Eye (tissue), 1 donor: Measurements from ENCODE around the gene INPP4B.
A peak's percentile ranks its signal among the peaks of the same experiment; 100 is the strongest.

Experiments used
- DNase-seq: peaks from one replicate; pipeline ENCODE4 v3.0.0-alpha.2; 2015

INPP4B gene

DNA sequence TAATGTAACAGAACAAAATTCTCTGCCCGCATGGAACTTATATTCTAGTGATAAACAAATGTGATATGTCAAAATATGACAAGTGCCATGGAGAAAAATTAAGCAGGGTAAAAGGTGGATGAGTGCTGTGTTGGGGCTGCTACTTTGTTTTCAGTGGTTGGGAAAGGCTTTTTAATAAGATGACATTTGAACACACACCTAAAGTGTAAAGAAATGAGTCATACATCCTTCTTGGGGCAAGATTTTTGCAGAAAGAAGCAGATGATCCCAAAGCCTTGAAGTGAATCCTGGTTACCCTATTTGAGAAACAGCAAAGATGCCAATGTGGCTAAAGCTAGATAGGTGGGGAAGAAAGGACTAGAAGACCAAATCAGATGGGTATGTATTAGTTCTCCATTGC lies 564.1 kb downstream of the INPP4B start:
- DNase-seq, result no peak

DNA sequence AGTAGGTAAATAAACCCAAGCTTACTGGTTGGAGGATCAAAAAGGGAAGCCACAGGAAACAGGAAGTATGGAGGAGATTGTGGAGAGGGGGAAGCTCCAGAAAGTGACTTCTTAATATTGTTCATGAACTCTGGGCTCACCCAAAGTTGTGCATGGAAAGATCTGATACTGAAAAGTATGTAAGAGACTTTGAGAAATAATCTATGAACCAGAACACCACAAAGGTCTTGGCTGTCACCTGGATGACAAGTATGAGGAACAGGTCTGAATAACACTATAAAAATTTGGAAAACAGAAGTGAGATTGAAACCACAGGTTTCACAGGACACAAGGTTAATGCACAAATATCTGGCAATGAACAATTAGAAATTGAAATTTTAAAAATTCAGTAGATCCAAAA lies 567.4 kb downstream of the INPP4B start:
- no peak for DNase-seq

DNA sequence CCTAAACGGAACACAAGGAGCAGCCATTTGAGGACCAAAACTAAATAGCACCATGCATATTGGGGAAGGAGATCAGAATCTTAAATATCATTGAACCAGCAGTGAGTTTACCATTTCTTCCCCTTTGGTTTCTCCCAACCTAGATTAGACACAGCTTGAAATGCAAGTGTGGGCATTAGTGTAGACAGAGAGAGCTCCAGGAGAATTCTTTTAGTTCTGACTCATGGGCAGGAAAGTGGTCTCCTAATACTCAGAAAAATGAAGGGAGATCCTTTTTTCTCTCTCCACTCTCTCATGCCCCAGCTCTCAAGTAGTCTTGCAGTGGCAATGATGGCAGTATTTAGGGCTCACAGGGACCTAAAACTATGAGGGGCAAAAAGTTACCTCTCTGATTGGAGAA lies 567.9 kb downstream of the INPP4B start:
- DNase-seq, result no peak

DNA sequence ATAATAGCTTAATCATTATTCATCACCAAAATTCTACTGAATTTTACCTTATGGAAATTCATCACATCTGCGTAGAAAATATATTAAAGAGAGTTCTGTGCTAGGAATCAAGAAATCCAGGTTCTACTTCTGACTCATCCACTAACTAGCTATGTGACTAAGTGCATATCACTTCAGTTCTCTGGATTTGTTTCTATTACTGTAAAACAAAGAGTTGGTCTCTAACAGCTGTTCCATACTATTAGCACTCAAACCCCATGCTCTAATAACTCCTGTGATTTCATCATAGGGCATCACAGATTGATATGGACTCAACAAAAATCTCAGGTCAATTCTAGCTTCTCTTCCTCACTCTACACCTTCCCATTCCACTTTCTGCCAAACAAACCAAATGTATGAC lies 572.0 kb downstream of the INPP4B start:
- DNase-seq, result no peak

DNA sequence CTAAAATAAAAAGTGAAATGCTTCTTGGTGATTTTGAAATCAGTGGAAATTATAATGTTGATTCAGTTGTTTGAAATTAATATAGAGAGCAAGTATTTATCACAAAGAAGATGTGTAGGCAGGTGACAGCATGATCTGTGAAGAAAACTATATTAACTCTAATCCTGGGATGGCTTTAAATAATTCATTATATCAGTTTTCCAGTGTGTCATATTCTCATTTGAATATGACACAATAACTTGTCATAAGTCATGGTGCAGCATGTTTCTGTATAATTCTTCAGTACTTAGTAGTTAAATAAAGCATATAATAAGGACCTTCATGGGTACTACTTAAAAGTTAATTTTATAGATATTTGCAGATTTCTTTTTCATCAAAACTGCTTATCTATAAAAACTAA lies 573.6 kb downstream of the INPP4B start:
- no peak for DNase-seq

DNA sequence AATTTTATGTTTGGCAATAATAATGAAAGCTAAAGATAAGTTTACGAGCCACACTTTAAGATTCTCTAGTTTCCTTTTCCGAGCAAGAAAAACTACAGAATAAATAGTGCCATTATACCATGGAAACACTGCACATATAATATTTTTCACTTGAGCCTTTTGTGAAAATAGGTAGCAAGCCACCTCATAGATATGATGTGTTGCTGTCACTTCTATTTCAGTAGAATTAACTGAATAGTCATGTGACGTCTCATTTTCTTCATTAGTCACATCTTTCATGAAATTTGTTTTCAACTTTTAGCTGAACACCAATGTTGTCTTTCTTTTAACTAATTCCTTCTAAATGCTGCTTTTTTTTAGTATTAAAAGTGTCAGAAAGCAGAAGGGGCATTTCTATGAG lies 574.3 kb downstream of the INPP4B start:
- DNase-seq, result no peak

DNA sequence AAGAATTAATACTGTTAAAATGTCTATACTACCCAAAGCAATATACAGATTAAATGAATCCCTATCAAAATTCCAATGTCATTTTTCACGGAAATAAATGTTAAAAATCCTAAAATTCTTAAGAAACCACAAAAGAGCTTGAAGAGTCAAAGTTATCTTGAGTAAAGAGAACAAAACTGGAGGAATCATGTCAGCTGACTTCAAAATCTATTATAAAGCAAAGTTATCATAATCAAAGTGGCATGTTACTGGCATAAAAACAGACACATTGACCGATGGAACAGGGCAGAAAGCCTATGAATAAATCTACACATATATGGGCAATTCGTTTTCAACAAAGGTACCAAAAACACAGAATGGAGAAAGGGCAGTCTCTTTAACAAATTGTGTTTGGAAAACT lies 579.0 kb downstream of the INPP4B start:
- DNase-seq, result no peak

DNA sequence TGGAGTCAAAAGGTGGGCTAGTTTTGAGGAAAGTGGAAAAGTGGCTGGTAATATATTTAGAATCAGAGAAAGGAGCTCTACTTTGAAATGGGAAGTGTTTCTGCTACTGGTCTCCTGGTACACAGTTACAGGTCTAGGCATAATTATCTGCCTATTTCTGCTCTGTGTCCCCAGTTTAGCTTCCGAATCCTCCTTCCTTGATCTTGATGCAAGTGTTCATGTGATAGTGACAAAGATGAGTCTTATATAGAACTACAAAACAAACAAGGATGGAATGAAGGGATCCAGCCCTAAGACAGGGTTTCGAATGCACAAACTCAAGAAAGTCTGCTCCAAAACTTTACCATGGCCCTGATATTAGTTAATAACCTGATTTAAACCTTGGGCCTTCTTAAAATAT lies 580.2 kb downstream of the INPP4B start:
- no peak for DNase-seq

DNA sequence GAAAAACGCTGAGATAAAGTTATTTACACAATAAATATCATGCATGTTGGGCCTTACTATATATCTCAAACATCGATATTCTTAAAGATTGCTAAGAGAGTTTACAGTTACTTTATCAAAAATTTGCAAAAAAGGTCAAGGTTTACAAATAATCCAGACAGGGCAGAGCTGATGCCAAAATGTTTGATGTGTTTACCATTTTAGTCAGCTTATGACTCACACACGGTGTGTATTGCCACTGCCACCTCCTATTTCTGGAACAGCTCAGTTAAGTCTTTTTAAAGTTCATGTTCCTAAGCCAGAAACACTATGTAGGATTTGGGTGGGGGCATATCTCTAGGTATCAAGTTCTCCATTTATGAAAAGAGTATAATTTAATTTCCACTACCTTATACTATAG lies 580.6 kb downstream of the INPP4B start:
- no peak for DNase-seq

DNA sequence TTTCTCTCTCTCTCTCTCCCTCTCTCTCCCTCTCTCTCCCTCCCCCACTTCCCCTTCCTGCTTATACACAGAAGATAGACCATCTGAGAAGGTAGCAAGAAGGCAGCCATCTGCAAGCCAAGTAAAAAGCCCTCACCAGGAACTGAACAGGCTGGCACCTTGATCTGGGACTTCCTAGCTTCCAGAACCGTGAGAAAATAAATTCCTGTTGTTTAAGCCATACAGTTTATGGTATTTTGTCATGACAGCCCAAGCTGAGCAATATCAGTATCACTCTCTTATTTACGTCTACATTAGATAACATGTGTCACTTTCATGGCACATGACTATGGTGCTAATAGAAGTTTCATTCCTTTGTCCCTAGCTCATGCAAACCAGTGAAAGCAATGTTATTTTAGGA lies 581.1 kb downstream of the INPP4B start:
- DNase-seq, result no peak

DNA sequence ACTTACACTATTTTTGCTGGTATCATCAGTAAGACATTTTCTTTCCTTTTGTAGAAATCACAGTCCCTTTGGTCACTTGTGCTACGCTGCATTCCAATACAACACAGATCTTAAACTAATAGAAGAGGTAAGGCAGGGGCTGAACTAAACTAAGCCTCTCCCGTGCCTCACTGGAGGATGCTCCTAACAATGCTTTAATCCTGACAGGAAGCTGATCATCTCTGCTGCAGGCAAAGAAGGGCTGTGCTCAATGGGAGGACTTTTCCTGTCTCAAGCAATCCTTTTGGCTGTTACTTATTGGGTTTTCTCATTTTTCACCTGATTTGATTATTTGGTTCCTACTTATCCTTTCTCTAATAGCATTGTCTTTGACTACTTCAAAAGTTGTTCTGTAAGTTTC lies 583.1 kb downstream of the INPP4B start:
- DNase-seq, result no peak

DNA sequence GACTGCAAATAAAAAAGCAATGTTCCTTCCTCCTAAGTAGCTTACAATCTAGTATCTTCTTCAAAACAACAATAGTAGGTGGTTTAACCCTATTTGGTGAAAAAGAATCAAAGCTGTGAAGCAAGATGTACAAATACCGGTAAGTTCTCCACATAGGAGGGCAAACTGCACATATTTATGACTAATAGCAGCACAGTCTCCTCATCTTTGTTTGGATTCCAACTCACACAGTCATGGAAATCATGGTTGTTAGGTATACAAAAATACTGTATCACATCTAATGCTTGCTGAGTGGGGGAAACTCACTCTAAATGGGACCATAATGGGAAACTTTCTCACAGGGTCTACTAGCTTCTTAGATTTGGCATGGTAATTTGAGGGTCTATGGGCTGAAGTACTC lies 597.2 kb downstream of the INPP4B start:
- DNase-seq, result no peak

DNA sequence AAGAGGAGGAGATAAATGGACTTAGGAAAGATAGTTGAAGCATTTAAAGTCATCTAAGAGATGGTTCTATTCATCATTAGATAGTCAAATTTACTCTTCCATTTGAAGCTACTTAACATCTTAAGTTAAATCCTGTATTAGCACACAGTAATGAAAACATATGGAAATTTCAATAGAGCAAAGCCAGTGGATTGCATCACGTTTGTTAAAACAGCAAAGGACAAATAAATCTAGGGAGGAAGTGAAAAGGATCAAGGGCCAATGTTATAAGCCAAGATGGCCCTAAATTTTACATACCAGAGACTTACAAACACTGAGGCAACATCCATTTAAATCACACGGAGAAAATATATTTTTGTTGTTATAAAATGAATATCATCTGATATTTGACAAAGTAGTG lies 602.8 kb downstream of the INPP4B start:
- no peak for DNase-seq

DNA sequence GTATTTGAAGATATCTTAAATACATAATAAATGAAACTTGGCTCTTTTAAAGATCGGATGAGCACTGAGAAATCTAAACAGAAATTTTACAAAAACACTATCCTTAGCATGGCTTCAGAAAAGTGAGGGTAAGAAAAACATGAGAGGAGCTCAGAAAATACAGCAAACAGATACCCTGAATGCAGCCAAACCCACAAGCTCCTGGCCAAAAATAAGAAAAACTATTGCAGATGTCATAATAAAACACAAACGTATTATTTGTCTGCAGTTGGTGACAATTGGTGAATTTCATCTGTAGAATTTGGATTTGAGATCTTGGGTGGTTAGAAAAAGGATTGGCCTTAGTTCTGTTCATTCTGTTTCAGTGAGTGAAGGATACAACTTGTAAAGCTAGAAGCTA lies 603.9 kb downstream of the INPP4B start:
- DNase-seq, result no peak

DNA sequence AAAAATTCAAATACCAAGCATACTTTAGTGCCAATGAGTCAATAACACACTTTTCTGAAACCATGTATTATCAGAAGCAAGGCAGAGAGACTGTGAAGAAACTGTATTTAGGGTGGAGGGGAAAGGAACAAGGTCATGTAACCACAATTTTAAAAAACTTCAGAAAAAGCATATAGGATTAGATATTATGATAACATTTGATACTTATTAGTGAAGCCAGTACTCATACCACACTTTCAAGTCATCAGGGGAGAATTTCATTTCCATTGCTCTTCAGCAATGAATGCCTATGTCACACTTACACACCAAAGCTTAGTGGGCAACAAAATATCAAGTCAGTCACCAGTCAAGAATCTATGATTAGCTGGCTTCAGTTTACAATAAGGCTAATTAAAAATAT lies 607.5 kb downstream of the INPP4B start:
- DNase-seq, result no peak

DNA sequence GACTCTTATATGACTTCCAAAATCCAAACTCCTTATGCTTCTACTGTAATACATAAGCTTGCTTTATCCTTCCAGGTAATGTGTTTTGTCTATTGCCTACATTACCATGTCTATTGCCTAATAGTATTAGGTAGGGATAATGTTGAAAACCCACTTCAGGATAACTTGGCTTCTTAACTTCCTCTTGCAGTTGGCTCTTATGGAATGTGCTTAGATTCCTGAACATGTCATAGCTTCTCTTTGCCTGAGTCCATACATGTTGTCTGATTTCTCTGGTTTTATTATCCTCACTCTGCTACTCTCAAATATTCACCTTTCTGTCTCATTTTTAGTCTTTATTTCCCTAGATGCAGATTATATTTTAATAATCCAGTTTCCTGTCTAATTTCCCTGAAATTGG lies 609.8 kb downstream of the INPP4B start:
- no peak for DNase-seq

DNA sequence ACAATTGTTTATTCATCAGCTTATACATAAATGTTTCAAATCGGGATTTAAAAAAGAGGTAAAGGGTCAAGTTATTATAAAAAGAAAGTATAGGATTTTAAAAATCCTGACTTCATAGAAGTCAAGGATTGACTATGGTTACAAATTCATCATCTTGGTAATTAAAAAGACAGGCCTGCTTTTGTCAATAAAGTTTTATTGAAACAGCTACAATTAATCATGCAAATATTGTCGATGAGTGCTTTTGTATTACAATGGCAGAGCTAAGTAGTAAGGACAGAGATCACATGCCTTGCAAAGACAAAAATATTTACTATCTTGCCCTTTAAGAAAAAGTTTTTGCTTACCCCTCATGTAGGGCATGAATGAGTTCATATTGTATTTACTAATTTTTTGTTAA lies 614.3 kb downstream of the INPP4B start:
- DNase-seq, result no peak

DNA sequence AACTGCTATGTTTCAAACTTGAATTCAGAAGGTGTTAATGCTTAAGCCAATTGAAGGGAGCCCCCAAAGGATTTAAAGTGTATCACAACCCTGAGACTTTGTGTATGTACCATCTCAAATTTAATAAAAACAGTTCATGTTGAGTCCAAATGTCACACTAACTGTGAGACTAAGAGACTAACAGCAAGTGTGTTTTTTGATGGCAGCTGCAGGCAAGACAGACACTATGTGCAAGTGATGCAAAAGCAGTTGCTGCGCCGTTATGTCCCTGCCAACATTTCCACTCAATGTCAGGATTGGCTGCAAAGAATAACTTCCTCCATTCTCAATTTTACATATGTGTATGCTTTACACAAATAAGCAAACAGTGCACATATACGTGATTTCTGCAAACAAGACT lies 615.1 kb downstream of the INPP4B start:
- no peak for DNase-seq

DNA sequence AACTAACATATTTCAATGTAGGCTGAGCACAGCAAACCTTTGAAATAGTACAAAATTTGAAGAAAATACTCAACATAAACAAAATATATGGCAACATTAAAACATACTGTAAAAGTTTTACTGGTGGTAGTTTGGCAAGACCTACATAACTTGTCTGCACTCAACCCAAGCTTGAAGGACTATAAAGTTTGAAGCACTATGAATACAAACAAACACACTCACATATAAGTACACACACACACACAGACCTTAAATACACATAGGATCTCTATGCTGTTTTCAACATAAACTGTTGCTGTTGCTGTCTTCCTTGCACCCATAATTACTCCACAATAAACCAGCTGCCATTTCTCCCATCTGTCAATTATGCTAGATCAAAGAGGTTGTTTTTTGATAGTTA lies 620.1 kb downstream of the INPP4B start:
- no peak for DNase-seq

DNA sequence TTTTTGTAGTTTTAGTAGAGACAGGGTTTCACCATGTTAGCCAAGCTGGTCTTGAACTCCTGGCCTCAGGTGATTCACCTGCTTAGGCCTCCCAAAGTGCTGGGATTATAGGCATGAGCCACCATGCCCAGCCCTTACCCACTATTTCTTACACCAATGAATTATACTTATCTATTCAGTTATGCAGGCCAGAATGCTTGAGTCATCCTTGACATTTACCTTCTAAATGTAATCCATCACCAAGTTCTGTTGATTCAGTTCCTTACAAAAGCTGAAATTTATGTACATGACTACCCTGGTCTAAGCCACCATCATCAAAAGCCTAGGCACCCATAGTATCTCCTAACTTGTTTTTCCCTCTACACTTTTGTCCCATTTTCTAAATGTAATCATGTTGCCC lies 624.0 kb downstream of the INPP4B start:
- no peak for DNase-seq

DNA sequence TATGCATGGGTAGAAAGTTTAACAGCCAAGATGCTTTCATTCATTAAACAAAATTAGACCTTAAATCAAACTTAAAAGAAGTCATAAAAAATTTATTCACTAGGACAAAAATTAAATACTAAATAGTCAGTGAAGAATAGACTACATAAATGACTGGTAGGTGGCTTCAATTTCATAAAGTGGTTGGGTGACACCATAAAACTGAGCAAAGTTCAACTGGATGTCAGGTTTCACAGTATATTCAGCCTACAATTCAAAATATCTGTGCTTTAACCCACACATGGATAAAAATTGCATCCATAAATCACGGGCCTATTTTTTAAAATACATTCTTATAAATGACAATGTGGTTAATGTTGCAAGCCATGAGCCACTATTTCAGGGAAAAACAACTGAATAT lies 627.4 kb downstream of the INPP4B start:
- no peak for DNase-seq

DNA sequence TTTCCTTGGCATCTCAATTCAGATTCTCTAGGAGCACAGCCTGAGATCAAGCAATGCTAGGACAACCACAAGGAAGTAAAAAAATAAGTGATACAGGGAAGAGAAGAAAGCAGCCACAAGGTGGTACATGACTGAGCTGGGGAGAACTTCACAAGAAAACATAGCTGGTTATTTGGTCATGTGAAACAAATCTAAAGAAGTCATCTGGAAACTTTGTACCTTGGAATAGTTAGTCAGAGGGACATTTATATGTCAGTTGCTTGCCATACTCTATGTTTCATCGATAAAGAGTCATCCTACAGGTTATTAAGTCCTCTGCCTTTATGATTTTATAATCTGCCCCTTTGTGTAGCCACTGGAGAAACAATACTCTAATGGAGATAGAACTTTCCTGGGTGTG lies 634.7 kb downstream of the INPP4B start:
- DNase-seq, result no peak

DNA sequence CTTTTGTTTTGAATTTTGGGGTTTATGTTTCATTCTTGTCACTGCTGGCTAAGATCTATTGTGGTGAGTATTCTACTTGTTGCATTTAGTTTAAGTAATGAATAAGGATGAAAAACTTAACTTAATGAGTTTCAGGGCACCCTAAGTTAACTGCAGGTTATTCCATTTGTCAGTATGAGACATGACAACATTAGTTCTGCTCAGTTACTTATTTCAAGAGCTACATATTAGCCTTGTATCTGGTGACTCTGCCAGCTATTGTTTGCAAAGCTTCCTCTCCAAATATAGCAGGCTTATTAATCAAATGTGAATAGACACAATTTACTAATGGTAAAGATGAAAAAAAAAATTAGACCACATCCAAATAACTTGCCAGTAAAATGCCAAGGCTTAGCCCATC lies 642.6 kb downstream of the INPP4B start:
- DNase-seq, result peak; percentile 27

DNA sequence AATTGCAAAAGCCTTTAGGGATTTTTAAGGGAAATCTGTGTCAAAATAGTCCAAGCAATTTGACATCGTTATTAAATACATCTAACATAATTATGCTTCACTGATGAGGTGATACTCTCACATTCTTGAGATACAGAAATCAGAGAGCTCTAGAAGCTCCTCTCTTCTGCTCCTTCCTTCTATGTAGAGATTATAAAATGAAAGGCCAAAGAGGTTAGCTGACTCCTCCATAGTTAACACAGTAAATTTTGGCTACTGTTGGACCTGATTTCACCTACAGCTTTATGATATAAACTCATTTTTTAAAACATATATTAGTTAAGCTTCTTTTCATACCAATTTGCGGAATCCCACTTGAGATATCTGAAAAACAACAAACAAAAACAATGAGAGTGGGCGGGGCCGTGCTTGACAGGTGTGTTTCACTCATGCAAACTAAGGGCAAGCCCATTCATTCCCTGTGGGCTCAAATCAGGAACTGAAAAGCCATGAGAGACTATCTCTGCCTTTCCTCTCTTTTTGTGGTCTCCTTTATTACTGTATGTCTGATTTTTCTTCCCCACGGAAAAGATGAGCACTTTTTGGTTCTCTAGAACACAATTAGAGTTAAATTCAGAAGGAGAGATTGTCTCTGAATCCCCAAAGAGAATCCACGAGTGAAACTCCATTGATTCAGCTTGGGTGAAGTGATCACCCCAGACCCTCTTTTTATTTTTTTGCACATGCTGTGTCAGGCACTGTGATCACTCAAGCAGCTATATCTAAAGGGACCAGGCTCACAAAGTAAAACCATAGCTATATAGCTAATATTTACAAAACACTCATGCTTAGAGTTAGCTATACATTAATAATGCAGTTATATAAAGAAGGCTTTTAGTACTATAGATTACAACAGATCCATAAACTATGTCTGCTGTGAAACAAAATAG lies 643.4 kb downstream of the INPP4B start:
- peak; percentile 6 for DNase-seq

DNA sequence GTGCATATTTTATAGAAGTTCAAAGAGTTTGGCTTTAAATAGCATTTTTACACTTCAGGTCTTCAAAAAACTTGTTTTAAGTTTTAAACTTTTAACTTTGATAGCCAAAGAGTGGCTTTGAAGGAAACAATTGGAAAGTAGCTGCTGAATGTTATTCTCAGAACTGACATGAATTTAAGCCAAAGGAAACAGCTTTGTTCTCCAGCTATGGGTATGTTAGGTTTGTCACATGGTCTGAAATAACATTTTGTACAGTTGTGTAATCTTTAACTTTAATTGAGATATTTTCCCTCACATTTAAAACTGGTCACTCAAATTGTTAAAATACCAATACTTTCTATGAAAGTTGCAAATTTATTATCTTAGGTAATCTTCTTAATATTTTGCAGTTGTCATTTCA lies 645.1 kb downstream of the INPP4B start:
- no peak for DNase-seq
